Activated CD8-positive, alpha-beta T cell treated with anti-CD3 and anti-CD28 coated beads for 36 hours (primary cell): Measurements from ENCODE around the gene SLAMF7. TPM values are rescaled to one million over a fixed set of nuclear protein-coding genes. Genes with fewer than 3 reads are reported as not detected.

Experiments
- ATAC-seq: fragments of 200-7000 bp; cut with Tn5 transposase; one replicate; pipeline ENCODE4 v1.10.0; 2021; ENCODE audit warnings: mild to moderate bottlenecking, moderate library complexity
- CTCF ChIA-PET: fragments of 350-600 bp; sonication (Branson Sonifier 250); formaldehyde crosslinking; loops from one replicate; lab custom pipeline; 2021; ENCODE audit warnings: antibody characterized with exemption; lab: Charles Lee
- POLR2A ChIA-PET: fragments of 350-600 bp; sonication (Branson Sonifier 250); formaldehyde crosslinking; loops from one replicate; lab custom pipeline; 2021; ENCODE audit warnings: antibody characterized with exemption; lab: Charles Lee
- DNase-seq: peaks from one replicate; pipeline ENCODE4 v3.0.0-alpha.2; 2020
- H3K27ac Mint-ChIP-seq: one replicate; pipeline ENCODE4 v1.8.0; 2021; ENCODE audit warnings: mild to moderate bottlenecking, mixed read lengths
- H3K27me3 Mint-ChIP-seq: one replicate; pipeline ENCODE4 v1.8.0; 2021; ENCODE audit warnings: mixed read lengths
- H3K36me3 Mint-ChIP-seq: one replicate; pipeline ENCODE4 v1.8.0; 2021; ENCODE audit warnings: low read depth, mixed read lengths
- H3K4me1 Mint-ChIP-seq: one replicate; pipeline ENCODE4 v1.8.0; 2021; ENCODE audit warnings: low read depth, mixed read lengths
- H3K4me3 Mint-ChIP-seq: one replicate; pipeline ENCODE4 v1.8.0; 2021; ENCODE audit warnings: mild to moderate bottlenecking, moderate library complexity, mixed read lengths
- H3K9me3 Mint-ChIP-seq: one replicate; pipeline ENCODE4 v1.8.0; 2021; ENCODE audit warnings: mixed read lengths
- CTCF ChIP-seq: fragments of 200-600 bp; IDR thresholded peaks from one replicate; pipeline ENCODE4 v1.8.0; 2022; ENCODE audit warnings: antibody characterized with exemption, mild to moderate bottlenecking
- intact Hi-C: fragments of 100-400 bp; cut with micrococcal nuclease; formaldehyde crosslinking; loops from one replicate; pipeline ENCODE4 v1.10.0; 2022
- total RNA-seq, 2 experiments: library from RNA; stranded (reverse); gene quantifications; one replicate each; pipeline ENCODE4 v1.2.3, GENCODE V29; 2021

The SLAMF7 gene
- total RNA-seq, 2 experiments from 2014 or later, result 90.0 to 93.5 TPM

GRCh38 chr1:160705742-160706141 lies 33.3 kb upstream of the SLAMF7 start:
- intact Hi-C loops, result loop anchor here (5.0 kb wide), 2 partner anchors 33 to 63 kb away; no protein-coding TSS in a partner anchor
- Mint-ChIP-seq H3K4me1 (peaks cover 55% of the 10 kb centered on the region), H3K27me3 (no peaks in the 10 kb centered on the region), H3K9me3 (no peaks in the 10 kb centered on the region), H3K4me3 (no peak overlapping the region), H3K27ac (no peak overlapping the region), H3K36me3 (peaks cover 55% of the 10 kb centered on the region)
- DNase-seq (no peak), ATAC-seq (peak; percentile 22)
- ChIA-PET POLR2A (interaction anchor here (0.6 to 7.6 kb wide), 3 partner anchors 22 to 54 kb away, joined by 3 to 43 read pairs (median 3); no protein-coding TSS in a partner anchor), CTCF (interaction anchor here (0.8 to 7.9 kb wide), 6 partner anchors 14 to 63 kb away, joined by 3 to 106 read pairs (median 5); no protein-coding TSS in a partner anchor)
- TF ChIP-seq CTCF, result peak; percentile 14

- H3K4me1 Mint-ChIP-seq, result peaks cover 47% of the 10 kb centered on the region
- H3K9me3 Mint-ChIP-seq, result no peaks in the 10 kb centered on the region
- ChIA-PET POLR2A (interaction anchor here (0.6 to 7.6 kb wide), 10 partner anchors 18 to 91 kb away, joined by 3 to 43 read pairs (median 6); partner anchors contain the start of genes LY9 and SLAMF7), CTCF (interaction anchor here (0.7 to 7.9 kb wide), 11 partner anchors 15 to 248 kb away, joined by 3 to 106 read pairs (median 5); partner anchors contain the start of gene ITLN2)
- no peak overlapping the region for H3K27ac Mint-ChIP-seq
- intact Hi-C loops, result loop anchor here (5.0 kb wide), 2 partner anchors 34 to 64 kb away; no protein-coding TSS in a partner anchor
- DNase-seq (no peak), ATAC-seq (no peak)
- no peak for TF ChIP-seq CTCF
- H3K36me3 Mint-ChIP-seq, result peaks cover 48% of the 10 kb centered on the region
- no peak overlapping the region for H3K4me3 Mint-ChIP-seq
- no peaks in the 10 kb centered on the region for H3K27me3 Mint-ChIP-seq
Observed at GRCh38 chr1:160706526-160707235, 32.4 kb upstream of the SLAMF7 start.

- Mint-ChIP-seq H3K4me1 (peaks cover 42% of the 10 kb centered on the region), H3K27me3 (no peaks in the 10 kb centered on the region), H3K27ac (no peak overlapping the region), H3K9me3 (no peaks in the 10 kb centered on the region), H3K4me3 (no peak overlapping the region), H3K36me3 (peaks cover 40% of the 10 kb centered on the region)
- intact Hi-C loops, result loop anchor here (5.0 kb wide), 2 partner anchors 35 to 65 kb away; no protein-coding TSS in a partner anchor
- ChIA-PET POLR2A (interaction anchor here (0.6 to 7.6 kb wide), 21 partner anchors 15 to 311 kb away, joined by 3 to 43 read pairs (median 4); partner anchors contain the start of genes LY9, SLAMF1 and SLAMF7), CTCF (interaction anchor here (1.0 to 7.9 kb wide), 14 partner anchors 16 to 247 kb away, joined by 3 to 106 read pairs (median 4); partner anchors contain the start of gene ITLN2)
- TF ChIP-seq CTCF, result no peak
- ATAC-seq, result peak; percentile 14
- peak; percentile 36 for DNase-seq
Observed at GRCh38 chr1:160707236-160708064, 31.6 kb upstream of the SLAMF7 start.

GRCh38 chr1:160708118-160708517 lies 30.9 kb upstream of the SLAMF7 start:
- ATAC-seq (peak; percentile 10), DNase-seq (no peak)
- H3K27me3 Mint-ChIP-seq, result no peaks in the 10 kb centered on the region
- ChIA-PET CTCF (interaction anchor here (1.0 to 7.9 kb wide), 13 partner anchors 17 to 246 kb away, joined by 3 to 106 read pairs (median 4); partner anchors contain the start of gene ITLN2), POLR2A (interaction anchor here (0.6 to 7.6 kb wide), 19 partner anchors 14 to 129 kb away, joined by 3 to 43 read pairs (median 5); partner anchors contain the start of genes SLAMF1 and SLAMF7)
- H3K27ac Mint-ChIP-seq, result no peak overlapping the region
- TF ChIP-seq CTCF, result no peak
- H3K9me3 Mint-ChIP-seq, result no peaks in the 10 kb centered on the region
- no peak overlapping the region for H3K4me3 Mint-ChIP-seq
- peaks cover 41% of the 10 kb centered on the region for H3K4me1 Mint-ChIP-seq
- intact Hi-C loops, result loop anchor here (5.0 kb wide), 2 partner anchors 36 to 66 kb away; no protein-coding TSS in a partner anchor
- peaks cover 33% of the 10 kb centered on the region for H3K36me3 Mint-ChIP-seq
